Caco-2 (cell line): ENCODE results near the gene UGT2B17. TPM values are rescaled to one million over a fixed set of nuclear protein-coding genes. Genes with fewer than 3 reads are reported as not detected.
A peak's percentile ranks its signal among the peaks of the same experiment; 100 is the strongest.

Experiments used
- BruUV-seq: library from RNA; stranded (reverse); fragments of 400-500 nt; replicated peaks from 2 replicates; lab custom pipeline; 2021; lab: Mats Ljungman, UMichigan
- CTCF ChIA-PET: fragments of 300-600 bp; sonication (Branson Sonifier 250); formaldehyde crosslinking; loops from one replicate; lab custom pipeline; 2022; ENCODE audit warnings: antibody characterized with exemption; lab: Charles Lee
- POLR2A ChIA-PET: fragments of 300-600 bp; sonication (Branson Sonifier 250); formaldehyde crosslinking; loops from one replicate; lab custom pipeline; 2022; ENCODE audit warnings: antibody characterized with exemption; lab: Charles Lee
- DNase-seq, 2 experiments: peaks; one replicate each; pipeline versions ENCODE4 v3.0.0 to v3.0.0-alpha.2; 2020 to 2022
- H3K27me3 ChIP-seq: replicated peaks from 2 replicates; pipeline ENCODE4 v1.6.0; 2011; ENCODE audit warnings: low read length; ENCODE audit not compliant: control insufficient read depth, insufficient read depth
- H3K36me3 ChIP-seq: 2 replicates; pipeline ENCODE4 v1.5.1; 2011; ENCODE audit warnings: low read length; ENCODE audit not compliant: control insufficient read depth, insufficient read depth
- H3K4me1 ChIP-seq: fragments of 250-450 bp; sonication (Bioruptor Pico); 2 replicates; pipeline ENCODE4 v1.5.1; 2020; ENCODE audit warnings: mild to moderate bottlenecking
- H3K4me3 ChIP-seq: 2 replicates; pipeline ENCODE4 v1.5.1; 2011; ENCODE audit warnings: low read depth, mild to moderate bottlenecking, control low read depth, low read length
- H3K9me3 ChIP-seq: fragments of 250-450 bp; sonication (Bioruptor Pico); 2 replicates; pipeline ENCODE4 v1.5.1; 2020; ENCODE audit warnings: mild to moderate bottlenecking, moderate library complexity
- H3K27ac Mint-ChIP-seq: one replicate; pipeline ENCODE4 v1.8.0; 2022; ENCODE audit warnings: mixed read lengths; ENCODE audit not compliant: unreplicated experiment
- H3K27me3 Mint-ChIP-seq: one replicate; pipeline ENCODE4 v1.8.0; 2022; ENCODE audit warnings: mixed read lengths; ENCODE audit not compliant: insufficient read depth, unreplicated experiment
- H3K36me3 Mint-ChIP-seq: one replicate; pipeline ENCODE4 v1.8.0; 2022; ENCODE audit warnings: mild to moderate bottlenecking, mixed read lengths; ENCODE audit not compliant: insufficient read depth, unreplicated experiment
- H3K4me1 Mint-ChIP-seq: one replicate; pipeline ENCODE4 v1.8.0; 2022; ENCODE audit warnings: low read depth, mixed read lengths; ENCODE audit not compliant: unreplicated experiment
- H3K4me3 Mint-ChIP-seq: one replicate; pipeline ENCODE4 v1.8.0; 2022; ENCODE audit warnings: mild to moderate bottlenecking, moderate library complexity, mixed read lengths; ENCODE audit not compliant: unreplicated experiment
- H3K9me3 Mint-ChIP-seq: one replicate; pipeline ENCODE4 v1.8.0; 2022; ENCODE audit warnings: mixed read lengths; ENCODE audit not compliant: unreplicated experiment
- intact Hi-C: fragments of 100-400 bp; cut with micrococcal nuclease; formaldehyde crosslinking; loops from one replicate; pipeline ENCODE4 v1.10.0; 2022; ENCODE audit not compliant: unreplicated experiment
- total RNA-seq: library from RNA; stranded (reverse); gene quantifications from 2 replicates; pipeline ENCODE4 v1.2.3, GENCODE V29; 2022
- TF ChIP-seq, protein P1 (sequence below), 2 experiments: fragments of 200-600 bp in 1 of 2; IDR thresholded peaks; 1 replicate in 1 of 2; 2 replicates in 1 of 2; pipeline versions ENCODE4 v1.5.1 to v1.8.0; 2011 to 2022; ENCODE audit warnings: antibody characterized with exemption in 1 of 2, control low read depth in 1 of 2, inconsistent platforms in 1 of 2, low read depth in 1 of 2, low read length in 1 of 2, mild to moderate bottlenecking in 1 of 2, moderate library complexity in 1 of 2; ENCODE audit not compliant: insufficient read depth in 1 of 2, severe bottlenecking in 1 of 2, unreplicated experiment in 1 of 2

UGT2B17 gene
- total RNA-seq, 1 experiment from 2014 or later, result 0.20 TPM

DNA sequence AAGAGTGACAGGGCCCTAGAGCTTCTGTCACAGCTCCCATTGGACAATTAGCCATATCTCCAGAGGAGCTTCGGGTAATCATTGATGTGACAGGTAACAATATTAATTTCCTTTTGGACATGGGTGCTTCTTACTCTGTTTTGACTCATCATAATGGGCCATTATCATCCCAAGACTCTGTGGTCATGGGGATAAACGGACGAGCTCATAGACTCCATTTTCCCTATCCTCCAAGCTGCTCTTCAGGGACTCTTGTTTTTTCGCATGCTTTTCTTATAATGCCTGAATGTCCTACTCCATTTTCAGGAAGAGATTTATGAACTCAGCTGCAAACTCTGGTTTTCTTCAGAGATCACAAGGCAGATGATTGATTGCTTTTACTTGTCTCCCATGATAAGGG, 17.0 kb upstream of the UGT2B17 start:
- no peaks in the 10 kb centered on the region for H3K27me3 Mint-ChIP-seq
- DNase-seq, result no peak
- no peaks in the 10 kb centered on the region for H3K36me3 ChIP-seq
- ChIA-PET POLR2A (no interaction called here), CTCF (no interaction called here)
- no peaks in the 10 kb centered on the region for H3K9me3 ChIP-seq
- BruUV-seq, result no TSS peak
- intact Hi-C loops, result loop anchor here (5.0 kb wide), 1 partner anchor 1639 kb away; no protein-coding TSS in a partner anchor
- H3K27me3 ChIP-seq, result no peaks in the 10 kb centered on the region
- TF ChIP-seq, protein P1, sequence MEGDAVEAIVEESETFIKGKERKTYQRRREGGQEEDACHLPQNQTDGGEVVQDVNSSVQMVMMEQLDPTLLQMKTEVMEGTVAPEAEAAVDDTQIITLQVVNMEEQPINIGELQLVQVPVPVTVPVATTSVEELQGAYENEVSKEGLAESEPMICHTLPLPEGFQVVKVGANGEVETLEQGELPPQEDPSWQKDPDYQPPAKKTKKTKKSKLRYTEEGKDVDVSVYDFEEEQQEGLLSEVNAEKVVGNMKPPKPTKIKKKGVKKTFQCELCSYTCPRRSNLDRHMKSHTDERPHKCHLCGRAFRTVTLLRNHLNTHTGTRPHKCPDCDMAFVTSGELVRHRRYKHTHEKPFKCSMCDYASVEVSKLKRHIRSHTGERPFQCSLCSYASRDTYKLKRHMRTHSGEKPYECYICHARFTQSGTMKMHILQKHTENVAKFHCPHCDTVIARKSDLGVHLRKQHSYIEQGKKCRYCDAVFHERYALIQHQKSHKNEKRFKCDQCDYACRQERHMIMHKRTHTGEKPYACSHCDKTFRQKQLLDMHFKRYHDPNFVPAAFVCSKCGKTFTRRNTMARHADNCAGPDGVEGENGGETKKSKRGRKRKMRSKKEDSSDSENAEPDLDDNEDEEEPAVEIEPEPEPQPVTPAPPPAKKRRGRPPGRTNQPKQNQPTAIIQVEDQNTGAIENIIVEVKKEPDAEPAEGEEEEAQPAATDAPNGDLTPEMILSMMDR (IDR thresholded peaks at IDR 0.05; ENCODE audit: insufficient read depth in 1 of 2, low read depth in 1 of 2, low read length in 1 of 2, severe bottlenecking in 1 of 2, unreplicated experiment in 1 of 2), result no peak
- no peak overlapping the region for H3K27ac Mint-ChIP-seq
- H3K4me1 ChIP-seq, result peaks cover 8% of the 10 kb centered on the region
- H3K36me3 Mint-ChIP-seq, result no peaks in the 10 kb centered on the region
- peaks cover 11% of the 10 kb centered on the region for H3K9me3 Mint-ChIP-seq
- H3K4me3 Mint-ChIP-seq, result no peak overlapping the region
- H3K4me3 ChIP-seq, result no peak overlapping the region
- peaks cover 14% of the 10 kb centered on the region for H3K4me1 Mint-ChIP-seq

DNA sequence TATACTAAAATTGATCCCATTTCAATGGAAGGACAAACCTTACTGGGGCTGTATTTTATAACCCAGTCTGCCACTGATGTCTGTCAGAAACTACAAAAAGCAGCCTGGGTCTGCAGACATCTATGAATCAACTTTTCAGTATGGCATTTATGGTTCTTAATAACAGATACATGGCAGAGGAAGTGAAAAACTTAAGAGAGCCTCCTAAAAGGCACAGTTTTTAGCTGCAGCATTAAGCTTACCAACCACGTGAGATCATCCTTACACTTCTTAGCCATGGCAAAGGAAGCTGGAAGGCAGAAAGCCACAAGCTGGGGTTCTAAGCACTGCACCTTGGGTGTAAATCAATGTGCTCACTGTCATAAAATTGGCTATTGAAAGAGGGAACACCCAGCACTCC, 16.6 kb upstream of the UGT2B17 start:
- TF ChIP-seq, protein P1 (IDR thresholded peaks at IDR 0.05; ENCODE audit: insufficient read depth in 1 of 2, low read depth in 1 of 2, low read length in 1 of 2, severe bottlenecking in 1 of 2, unreplicated experiment in 1 of 2), result no peak
- Histone ChIP-seq H3K36me3 (no peaks in the 10 kb centered on the region), H3K4me3 (no peak overlapping the region), H3K4me1 (peaks cover 6% of the 10 kb centered on the region), H3K9me3 (no peaks in the 10 kb centered on the region), H3K27me3 (no peaks in the 10 kb centered on the region)
- POLR2A ChIA-PET, result no interaction called here
- H3K4me1 Mint-ChIP-seq, result peaks cover 13% of the 10 kb centered on the region
- H3K4me3 Mint-ChIP-seq, result no peak overlapping the region
- DNase-seq, result no peak
- no peaks in the 10 kb centered on the region for H3K36me3 Mint-ChIP-seq
- no TSS peak for BruUV-seq
- CTCF ChIA-PET, result no interaction called here
- intact Hi-C loops, result loop anchor here (5.0 kb wide), 1 partner anchor 1640 kb away; no protein-coding TSS in a partner anchor
- peak overlapping the region; percentile 53 for H3K27ac Mint-ChIP-seq
- H3K9me3 Mint-ChIP-seq, result peaks cover 11% of the 10 kb centered on the region
- no peaks in the 10 kb centered on the region for H3K27me3 Mint-ChIP-seq

DNA sequence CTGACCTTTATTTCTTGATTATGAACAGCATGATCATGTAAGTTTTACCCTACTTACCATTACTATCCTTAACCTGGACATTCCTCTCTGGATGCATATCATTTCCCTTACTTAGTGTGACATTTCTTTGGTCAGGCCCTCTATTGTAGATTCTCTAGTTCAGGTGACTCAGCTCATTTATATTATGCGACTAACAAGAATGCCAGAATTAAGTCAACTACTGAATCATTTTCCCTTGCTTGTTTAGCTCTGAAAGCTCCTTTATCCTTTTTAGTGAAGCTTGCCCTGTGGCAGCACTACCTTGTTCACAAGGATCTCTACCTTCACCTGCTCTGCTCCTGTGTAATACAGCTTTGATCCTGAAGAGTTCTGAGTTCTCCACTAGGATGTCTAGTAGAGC, 15.1 kb upstream of the UGT2B17 start:
- Mint-ChIP-seq H3K27ac (no peak overlapping the region), H3K4me3 (no peak overlapping the region), H3K4me1 (peaks cover 7% of the 10 kb centered on the region), H3K36me3 (no peaks in the 10 kb centered on the region), H3K9me3 (peaks cover 7% of the 10 kb centered on the region), H3K27me3 (no peaks in the 10 kb centered on the region)
- no peak for DNase-seq
- CTCF ChIA-PET, result no interaction called here
- intact Hi-C loops, result loop anchor here (5.0 kb wide), 1 partner anchor 1641 kb away; no protein-coding TSS in a partner anchor
- BruUV-seq, result no TSS peak
- no peaks in the 10 kb centered on the region; the same call in 1 of the 2 replicates for H3K4me1 ChIP-seq
- TF ChIP-seq, protein P1 (IDR thresholded peaks at IDR 0.05; ENCODE audit: insufficient read depth in 1 of 2, low read depth in 1 of 2, low read length in 1 of 2, severe bottlenecking in 1 of 2, unreplicated experiment in 1 of 2), result no peak
- H3K36me3 ChIP-seq, result no peaks in the 10 kb centered on the region
- no peaks in the 10 kb centered on the region for H3K27me3 ChIP-seq
- no peaks in the 10 kb centered on the region for H3K9me3 ChIP-seq
- no peak overlapping the region for H3K4me3 ChIP-seq
- POLR2A ChIA-PET, result no interaction called here
